Head of caudate nucleus (tissue), 42 donors: ENCODE results near the gene ATP2B2.
A peak's percentile ranks its signal among the peaks of the same experiment; 100 is the strongest.

Experiments
- DNase-seq, 42 donors: peaks; one replicate each; pipeline versions ENCODE4 v3.0.0 to v3.0.0-alpha.2; 2020 to 2021; ENCODE audit warnings: mixed read lengths in 7 of 42
- intact Hi-C: fragments of 100-400 bp; cut with DNase I; formaldehyde crosslinking; loops from one replicate; pipeline ENCODE4 v1.15.0; 2022

ATP2B2 gene

GRCh38 chr3:10502185-10502880, 3.1 kb downstream of the ATP2B2 start:
- intact Hi-C loops: no loop called here
- no peak for DNase-seq

- intact Hi-C loops: no loop called here
Measured at GRCh38 chr3:10501664-10502052, 3.7 kb downstream of the ATP2B2 start.

GRCh38 chr3:10500717-10501663, 4.4 kb downstream of the ATP2B2 start:
- intact Hi-C loops: no loop called here
- no peak for DNase-seq

More at GRCh38 chr3:10501664-10502052, 3.7 kb downstream of the ATP2B2 start:
- no peak for DNase-seq

GRCh38 chr3:10498271-10498670, 7.1 kb downstream of the ATP2B2 start:
- DNase-seq: peak in 1 of 42 donors; percentile 25
- intact Hi-C loops: no loop called here

GRCh38 chr3:10497439-10497838, 7.9 kb downstream of the ATP2B2 start:
- intact Hi-C loops: no loop called here

GRCh38 chr3:10496121-10496863, 9.1 kb downstream of the ATP2B2 start:
- intact Hi-C loops: no loop called here
- DNase-seq: no peak

More at GRCh38 chr3:10497439-10497838, 7.9 kb downstream of the ATP2B2 start:
- DNase-seq: no peak

- intact Hi-C loops: no loop called here
- DNase-seq: peak in 1 of 42 donors; percentile 29
Measured at GRCh38 chr3:10495614-10496013, 9.8 kb downstream of the ATP2B2 start.

- intact Hi-C loops: no loop called here
Measured at GRCh38 chr3:10495003-10495402, 10.4 kb downstream of the ATP2B2 start.

GRCh38 chr3:10494180-10494579, 11.2 kb downstream of the ATP2B2 start:
- intact Hi-C loops: no loop called here
- DNase-seq: no peak

More at GRCh38 chr3:10495003-10495402, 10.4 kb downstream of the ATP2B2 start:
- peak in 2 of 42 donors; percentile 24 to 59 for DNase-seq

GRCh38 chr3:10493202-10493589, 12.2 kb downstream of the ATP2B2 start:
- intact Hi-C loops: no loop called here
- DNase-seq: no peak

GRCh38 chr3:10492364-10493201, 12.8 kb downstream of the ATP2B2 start:
- intact Hi-C loops: no loop called here
- DNase-seq: no peak

- intact Hi-C loops: no loop called here
- no peak for DNase-seq
Measured at GRCh38 chr3:10489746-10490483, 15.5 kb downstream of the ATP2B2 start.

- intact Hi-C loops: no loop called here
Measured at GRCh38 chr3:10487988-10488633, 17.3 kb downstream of the ATP2B2 start.

GRCh38 chr3:10485806-10486205, 19.6 kb downstream of the ATP2B2 start:
- DNase-seq: no peak
- intact Hi-C loops: no loop called here

More at GRCh38 chr3:10487988-10488633, 17.3 kb downstream of the ATP2B2 start:
- DNase-seq: no peak

GRCh38 chr3:10485380-10485779, 20.0 kb downstream of the ATP2B2 start:
- DNase-seq: peak in 30 of 42 donors; percentile 25 to 82 (median 48)
- intact Hi-C loops: no loop called here

- intact Hi-C loops: no loop called here
- no peak for DNase-seq
Measured at GRCh38 chr3:10484709-10485108, 20.7 kb downstream of the ATP2B2 start.

- no peak for DNase-seq
- intact Hi-C loops: no loop called here
Measured at GRCh38 chr3:10483686-10484345, 21.6 kb downstream of the ATP2B2 start.
